A673 (cell line): ENCODE data around the gene NR5A1.

Experiments used
- EZH2 ChIP-seq: fragments of 200-600 bp; sonication (generic); IDR thresholded peaks from 2 replicates; pipeline ENCODE4 v1.6.1; 2017; ENCODE audit warnings: borderline replicate concordance, low read depth, mild to moderate bottlenecking, mixed read lengths, antibody characterized with exemption, low read length; ENCODE audit not compliant: poor library complexity, severe bottlenecking
- TF ChIP-seq, protein P1 (sequence below): fragments of 300-800, 200-600 bp; sonication (generic); conservative IDR thresholded peaks from 2 replicates; pipeline ENCODE4 v1.5.1; 2017; ENCODE audit warnings: low read depth, mild to moderate bottlenecking, antibody characterized with exemption, low read length, moderate library complexity, mixed read lengths

DNA sequence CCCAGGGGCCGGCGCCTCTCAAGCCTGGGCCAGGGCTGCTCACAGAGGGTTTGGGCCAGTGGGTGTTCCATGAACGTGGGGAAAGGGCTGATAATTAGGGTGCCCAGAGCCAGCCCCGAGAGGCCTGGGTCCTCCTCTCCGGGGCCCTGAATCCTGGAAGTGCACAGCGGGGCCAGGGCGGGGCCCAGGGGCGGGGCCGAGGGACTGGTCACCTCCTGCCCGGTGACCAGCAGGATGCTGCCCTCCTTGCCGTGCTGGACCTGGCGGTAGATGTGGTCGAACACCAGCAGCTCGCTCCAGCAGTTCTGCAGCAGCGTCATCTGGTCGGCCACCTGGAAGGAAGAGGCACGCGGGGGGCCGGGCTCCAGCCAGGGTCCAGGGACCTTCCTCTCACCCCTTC lies 14.4 kb downstream of the NR5A1 start:
- TF ChIP-seq, protein P1, sequence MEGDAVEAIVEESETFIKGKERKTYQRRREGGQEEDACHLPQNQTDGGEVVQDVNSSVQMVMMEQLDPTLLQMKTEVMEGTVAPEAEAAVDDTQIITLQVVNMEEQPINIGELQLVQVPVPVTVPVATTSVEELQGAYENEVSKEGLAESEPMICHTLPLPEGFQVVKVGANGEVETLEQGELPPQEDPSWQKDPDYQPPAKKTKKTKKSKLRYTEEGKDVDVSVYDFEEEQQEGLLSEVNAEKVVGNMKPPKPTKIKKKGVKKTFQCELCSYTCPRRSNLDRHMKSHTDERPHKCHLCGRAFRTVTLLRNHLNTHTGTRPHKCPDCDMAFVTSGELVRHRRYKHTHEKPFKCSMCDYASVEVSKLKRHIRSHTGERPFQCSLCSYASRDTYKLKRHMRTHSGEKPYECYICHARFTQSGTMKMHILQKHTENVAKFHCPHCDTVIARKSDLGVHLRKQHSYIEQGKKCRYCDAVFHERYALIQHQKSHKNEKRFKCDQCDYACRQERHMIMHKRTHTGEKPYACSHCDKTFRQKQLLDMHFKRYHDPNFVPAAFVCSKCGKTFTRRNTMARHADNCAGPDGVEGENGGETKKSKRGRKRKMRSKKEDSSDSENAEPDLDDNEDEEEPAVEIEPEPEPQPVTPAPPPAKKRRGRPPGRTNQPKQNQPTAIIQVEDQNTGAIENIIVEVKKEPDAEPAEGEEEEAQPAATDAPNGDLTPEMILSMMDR, result no peak
- no peak for TF ChIP-seq EZH2
